ENCODE measurements around the gene MCF2L2. TPM values are rescaled to one million over a fixed set of nuclear protein-coding genes. Genes with fewer than 3 reads are reported as not detected.

MCF2L2 gene
- total RNA-seq, 3 donors from 2014 or later (not counting 1 experiment from before 2014, with no cell fraction given) = 2.2 to 4.9 (median 2.7) TPM

DNA sequence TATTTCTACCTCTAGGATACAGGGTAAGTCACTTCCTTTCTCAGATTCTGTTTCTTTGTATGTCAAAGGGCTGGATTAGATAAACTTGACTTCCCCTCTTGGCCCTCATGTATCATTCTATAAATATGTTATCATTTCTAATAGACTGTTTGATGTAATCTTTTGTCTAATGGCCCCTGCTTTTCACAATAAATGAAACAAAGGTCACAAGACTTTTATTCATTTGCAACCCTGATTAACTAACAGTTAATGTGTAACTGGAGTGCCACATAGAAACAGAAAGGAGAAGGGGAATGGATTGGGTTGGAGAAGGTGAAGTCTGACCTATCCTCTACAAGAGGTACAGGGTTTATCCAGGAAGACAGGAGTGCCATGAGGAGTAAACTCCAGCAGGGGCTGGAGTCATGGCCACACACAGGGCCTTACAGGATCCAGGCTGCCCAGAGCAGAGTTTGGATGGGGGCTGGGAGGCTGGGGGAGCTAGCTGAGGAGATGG, 183.4 kb downstream of the MCF2L2 start:
- no peak for DNase-seq
- H3K9me3 ChIP-seq (ENCODE audit: control insufficient read depth, insufficient read depth, low read length) = peaks cover 7% of the 10 kb centered on the region
- no peak overlapping the region for H3K4me3 ChIP-seq (ENCODE audit: low read length)
- no peaks in the 10 kb centered on the region for H3K27me3 ChIP-seq (ENCODE audit: control insufficient read depth, insufficient read depth, low read length)
- H3K36me3 ChIP-seq (ENCODE audit: control insufficient read depth, insufficient read depth, low read length) = no peaks in the 10 kb centered on the region
- Mint-ChIP-seq H3K36me3 (no peaks in the 10 kb centered on the region), H3K9me3 (peaks cover 0 to 5% of the 10 kb centered on the region in 2 donors), H3K27me3 (ENCODE audit: low read depth in 2 of 2) (peaks cover 3 to 11% of the 10 kb centered on the region in 2 donors), H3K4me3 (no peak overlapping the region), H3K4me1 (no peaks in the 10 kb centered on the region), H3K27ac (no peak overlapping the region)
- no peak for TF ChIP-seq CTCF (IDR thresholded peaks at IDR 0.05)
- H3K27ac ChIP-seq (ENCODE audit: low read length) = no peak overlapping the region
- intact Hi-C loops (cut with micrococcal nuclease) = no loop called here
- H3K4me1 ChIP-seq (ENCODE audit: control insufficient read depth, insufficient read depth, low read length) = no peaks in the 10 kb centered on the region
- no peak for ATAC-seq

DNA sequence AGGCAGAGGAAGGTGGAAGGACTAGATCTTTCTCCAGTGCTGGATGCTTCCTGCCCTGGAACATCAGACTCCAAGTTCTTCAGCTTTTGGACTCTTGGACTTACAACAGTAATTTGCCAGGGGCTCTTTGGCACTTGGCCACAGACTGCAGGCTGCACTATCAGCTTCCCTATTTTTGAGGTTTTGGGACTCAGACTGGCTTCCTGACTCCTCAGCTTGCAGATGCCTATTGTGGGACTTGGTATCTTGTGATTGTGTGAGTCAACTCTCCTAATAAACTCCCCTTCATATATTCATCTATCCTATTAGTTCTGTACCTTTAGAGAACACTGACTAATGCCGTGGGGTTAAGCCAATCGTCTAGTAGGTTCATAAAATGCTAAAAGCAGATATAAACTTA, 184.2 kb downstream of the MCF2L2 start:
- 58% methylated on average over 2 of the region's 2 CpGs for WGBS (ENCODE audit: insufficient coverage)
- no peak for DNase-seq
- intact Hi-C loops (cut with micrococcal nuclease) = no loop called here
- H3K9me3 ChIP-seq (ENCODE audit: control insufficient read depth, insufficient read depth, low read length) = peaks cover 7% of the 10 kb centered on the region
- no peak for TF ChIP-seq CTCF (IDR thresholded peaks at IDR 0.05)
- no peak overlapping the region for H3K4me3 ChIP-seq (ENCODE audit: low read length)
- no peaks in the 10 kb centered on the region for H3K36me3 ChIP-seq (ENCODE audit: control insufficient read depth, insufficient read depth, low read length)
- no peaks in the 10 kb centered on the region for H3K4me1 ChIP-seq (ENCODE audit: control insufficient read depth, insufficient read depth, low read length)
- H3K27ac ChIP-seq (ENCODE audit: low read length) = no peak overlapping the region
- Mint-ChIP-seq H3K27me3 (ENCODE audit: low read depth in 2 of 2) (peaks cover 11 to 17% of the 10 kb centered on the region in 2 donors), H3K27ac (no peak overlapping the region), H3K4me3 (no peak overlapping the region), H3K4me1 (no peaks in the 10 kb centered on the region), H3K9me3 (peaks cover 0 to 5% of the 10 kb centered on the region in 2 donors), H3K36me3 (no peaks in the 10 kb centered on the region)
- ATAC-seq = no peak
- no peaks in the 10 kb centered on the region for H3K27me3 ChIP-seq (ENCODE audit: control insufficient read depth, insufficient read depth, low read length)

DNA sequence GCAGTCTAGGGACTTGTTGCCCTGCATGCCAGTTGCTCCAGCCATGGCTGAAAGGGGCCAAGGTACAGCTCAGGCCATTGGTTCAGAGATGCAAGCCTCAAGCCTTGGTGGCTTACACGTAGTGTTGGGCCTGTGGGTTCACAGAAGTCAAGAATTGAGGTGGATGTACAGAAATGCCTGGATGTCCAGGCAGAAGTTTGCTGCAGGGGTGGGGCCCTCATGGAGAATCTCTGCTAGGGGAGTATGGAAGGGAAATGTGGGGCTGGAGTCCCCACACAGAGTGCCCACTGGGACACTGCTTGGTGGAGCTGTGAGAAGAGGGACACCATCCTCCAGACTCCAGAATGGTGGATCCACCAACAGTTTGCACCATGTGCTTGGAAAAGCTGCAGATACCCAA, 186.0 kb downstream of the MCF2L2 start:
- ATAC-seq = no peak
- Histone ChIP-seq H3K27ac (ENCODE audit: low read length) (no peak overlapping the region), H3K9me3 (ENCODE audit: control insufficient read depth, insufficient read depth, low read length) (peaks cover 7% of the 10 kb centered on the region), H3K36me3 (ENCODE audit: control insufficient read depth, insufficient read depth, low read length) (no peaks in the 10 kb centered on the region), H3K4me1 (ENCODE audit: control insufficient read depth, insufficient read depth, low read length) (no peaks in the 10 kb centered on the region), H3K4me3 (ENCODE audit: low read length) (no peak overlapping the region), H3K27me3 (ENCODE audit: control insufficient read depth, insufficient read depth, low read length) (no peaks in the 10 kb centered on the region)
- no peak overlapping the region for H3K27ac Mint-ChIP-seq
- DNase-seq = no peak
- no peaks in the 10 kb centered on the region for H3K4me1 Mint-ChIP-seq
- H3K9me3 Mint-ChIP-seq = peaks cover 0 to 5% of the 10 kb centered on the region in 2 donors
- H3K36me3 Mint-ChIP-seq = no peaks in the 10 kb centered on the region
- intact Hi-C loops (cut with micrococcal nuclease) = no loop called here
- no peak for TF ChIP-seq CTCF (IDR thresholded peaks at IDR 0.05)
- H3K27me3 Mint-ChIP-seq (ENCODE audit: low read depth in 2 of 2) = peaks cover 11 to 17% of the 10 kb centered on the region in 2 donors
- no peak overlapping the region for H3K4me3 Mint-ChIP-seq
- WGBS (ENCODE audit: insufficient coverage) = 88% methylated on average over 1 of the region's 1 CpG

DNA sequence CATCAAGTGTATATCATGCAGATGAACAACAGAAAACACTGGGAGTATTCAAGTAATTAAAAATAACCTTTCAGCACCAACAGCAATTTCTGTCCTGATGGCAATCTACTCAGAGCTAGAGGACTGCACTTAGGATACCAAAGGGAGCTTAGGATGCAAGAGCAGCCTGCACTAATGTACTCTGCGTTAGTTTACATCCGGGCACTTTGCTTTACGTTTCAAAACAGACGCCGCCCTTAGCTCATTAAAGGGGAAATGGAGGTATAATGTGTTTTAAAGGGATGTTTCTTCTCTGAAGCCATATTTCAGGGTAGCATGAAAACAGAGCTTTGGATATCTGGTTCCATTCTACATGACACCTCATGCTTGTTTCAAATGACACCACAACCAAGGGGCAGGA, 189.4 kb downstream of the MCF2L2 start:
- no peaks in the 10 kb centered on the region for H3K4me1 Mint-ChIP-seq
- Histone ChIP-seq H3K36me3 (ENCODE audit: control insufficient read depth, insufficient read depth, low read length) (no peaks in the 10 kb centered on the region), H3K4me3 (ENCODE audit: low read length) (no peak overlapping the region), H3K4me1 (ENCODE audit: control insufficient read depth, insufficient read depth, low read length) (no peaks in the 10 kb centered on the region), H3K27me3 (ENCODE audit: control insufficient read depth, insufficient read depth, low read length) (no peaks in the 10 kb centered on the region), H3K27ac (ENCODE audit: low read length) (no peak overlapping the region), H3K9me3 (ENCODE audit: control insufficient read depth, insufficient read depth, low read length) (peaks cover 7% of the 10 kb centered on the region)
- peaks cover 0 to 5% of the 10 kb centered on the region in 2 donors for H3K9me3 Mint-ChIP-seq
- H3K27ac Mint-ChIP-seq = no peak overlapping the region
- H3K27me3 Mint-ChIP-seq (ENCODE audit: low read depth in 2 of 2) = peaks cover 11 to 17% of the 10 kb centered on the region in 2 donors
- ATAC-seq (no peak), DNase-seq (no peak)
- TF ChIP-seq CTCF (IDR thresholded peaks at IDR 0.05) = no peak
- 98% methylated on average over 5 of the region's 5 CpGs for WGBS (ENCODE audit: insufficient coverage)
- intact Hi-C loops (cut with micrococcal nuclease) = no loop called here
- H3K36me3 Mint-ChIP-seq = no peaks in the 10 kb centered on the region
- no peak overlapping the region for H3K4me3 Mint-ChIP-seq

All from natural killer cell (primary cell).